ENCODE measurements around the gene TMEM123. TPM values are rescaled to one million over a fixed set of nuclear protein-coding genes. Genes with fewer than 3 reads are reported as not detected.
A peak's percentile ranks its signal among the peaks of the same experiment; 100 is the strongest.

TMEM123 gene, protein sequence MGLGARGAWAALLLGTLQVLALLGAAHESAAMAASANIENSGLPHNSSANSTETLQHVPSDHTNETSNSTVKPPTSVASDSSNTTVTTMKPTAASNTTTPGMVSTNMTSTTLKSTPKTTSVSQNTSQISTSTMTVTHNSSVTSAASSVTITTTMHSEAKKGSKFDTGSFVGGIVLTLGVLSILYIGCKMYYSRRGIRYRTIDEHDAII
- total RNA-seq (2012; rRNA removed) (127 and 138 TPM in 2 replicates), polyA plus RNA-seq (2012; rRNA removed) (96.9 and 191 TPM in 2 replicates), Bru-seq, nascent RNA (percentile 87 among the genes with signal in this experiment), BruChase-seq, experiment 1, labeled RNA remaining after a 6-hour chase (percentile 77 among the genes with signal in this experiment), BruChase-seq, experiment 2, labeled RNA remaining after a 2-hour chase (percentile 68 among the genes with signal in this experiment)
- 27.3 and 34.3 TPM in 2 replicates for polyA plus RNA-seq (2012; cell fraction: cytosol; rRNA removed)
- polyA plus RNA-seq (2012; cell fraction: nucleus; rRNA removed; ENCODE audit: low replicate concordance): 5.9 and 19.4 TPM in 2 replicates
- long read RNA-seq, transcript TMEM123-202 (5 exons, 3,579 nt): major isoform, 230 of 247 reads
- long read RNA-seq, partial matches to known transcripts: 3 of 247 reads
- long read RNA-seq, other reads (novel, unspliced or antisense): 14 of 247 reads

DNA sequence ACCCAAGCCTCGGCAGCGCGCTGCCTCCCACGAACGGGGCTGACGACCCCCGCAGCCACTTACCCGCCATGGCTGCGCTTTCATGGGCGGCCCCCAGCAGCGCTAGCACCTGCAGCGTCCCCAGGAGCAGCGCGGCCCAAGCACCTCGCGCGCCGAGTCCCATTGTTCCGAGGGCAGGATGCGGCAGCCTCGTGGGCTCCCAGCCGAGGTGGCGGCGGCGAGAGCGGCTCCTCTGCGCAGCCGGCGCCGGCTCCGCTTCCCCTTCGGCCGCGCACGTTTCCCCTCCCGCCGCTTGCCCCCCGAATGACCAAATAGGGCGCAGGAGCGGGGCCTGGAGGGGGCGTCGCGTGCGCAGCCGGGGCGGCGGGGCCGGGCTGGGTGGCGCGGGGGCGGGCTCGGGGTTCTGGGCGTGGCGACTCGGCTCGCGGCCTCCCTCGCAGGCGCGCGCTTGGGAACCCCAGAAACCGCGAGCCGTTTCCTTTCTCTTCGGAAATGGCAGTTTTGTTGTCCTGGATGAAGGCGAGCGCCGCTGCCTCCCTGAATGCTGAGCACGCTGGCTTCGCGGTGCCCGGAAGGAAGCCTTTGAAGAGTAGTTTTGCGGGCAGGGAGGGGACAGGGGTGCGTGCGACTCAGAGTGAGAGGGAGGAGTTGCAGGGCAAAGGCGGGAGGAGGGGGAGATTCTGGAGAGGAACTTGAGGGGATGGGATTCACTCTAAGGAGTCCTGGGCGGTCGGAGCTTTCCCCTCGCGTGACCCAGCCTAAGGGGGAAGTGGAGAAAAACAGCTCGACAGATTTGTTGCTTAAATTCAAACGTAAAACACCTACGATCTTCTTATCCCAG lies at the start of gene TMEM123:
TMEM123 (minus strand) TSS at position 305 of the 841 bp plus-strand sequence; CDS start at position 163, 142 bp downstream.
- CTCF ChIA-PET: no interaction called here
- Histone ChIP-seq H3K23ac (ENCODE audit: low read depth, low read length) (peak within 1 kb of the TSS; percentile 89), H3K18ac (ENCODE audit: low read depth, low read length) (peak within 1 kb of the TSS; percentile 95), H3K4me2 (ENCODE audit: low read depth, low read length) (peak within 1 kb of the TSS; percentile 97), H2AFZ (replicated peaks; ENCODE audit: low read length, poor library complexity) (peak within 1 kb of the TSS; percentile 97), H3K56ac (ENCODE audit: extremely low read depth, insufficient read depth, low read length) (peak within 1 kb of the TSS; percentile 91), H3K79me1 (ENCODE audit: low read depth in 1 of 2, low read length in 2 of 2) (peaks cover 18 to 40% of the 10 kb centered on the region in 2 experiments; a peak in 3 of 4 replicates), H3K9me1 (ENCODE audit: insufficient read depth, low read length) (peaks cover 11% of the 10 kb centered on the region), H3K4ac (ENCODE audit: low read depth, low read length) (peak within 1 kb of the TSS; percentile 95), H3K9me3 (ENCODE audit: control insufficient read depth, insufficient read depth, low read length) (no peaks in the 10 kb centered on the region), H4K8ac (ENCODE audit: low read depth in 2 of 2, low read length in 2 of 2) (peak within 1 kb of the TSS; percentile 71 to 96), H3K9ac (ENCODE audit: low read depth, low read length) (peak within 1 kb of the TSS; percentile 93), H4K5ac (ENCODE audit: low read depth, low read length) (peak within 1 kb of the TSS; percentile 93), H4K91ac (ENCODE audit: insufficient read depth, low read depth, low read length) (peak within 1 kb of the TSS; percentile 94), H3K27me3 (ENCODE audit: control insufficient read depth, insufficient read depth, low read length) (no peaks in the 10 kb centered on the region), H2AK9ac (replicated peaks; ENCODE audit: low read depth, low read length, poor library complexity) (peak within 1 kb of the TSS; percentile 77), H3K27ac (ENCODE audit: insufficient read depth, low read length) (peak within 1 kb of the TSS; percentile 97), H3K14ac (replicated peaks; ENCODE audit: low read depth, low read length) (peak within 1 kb of the TSS; percentile 96), H4K20me1 (ENCODE audit: insufficient read depth, low read length) (peaks cover 6% of the 10 kb centered on the region; the same call in 1 of the 2 replicates), H2AK5ac (ENCODE audit: low read depth, low read length) (peak within 1 kb of the TSS; percentile 36; the same call in 1 of the 2 replicates), H3K36me3 (ENCODE audit: control insufficient read depth, insufficient read depth, low read length) (peaks cover 3% of the 10 kb centered on the region), H2BK15ac (ENCODE audit: low read depth, low read length) (peak within 1 kb of the TSS; percentile 64; the same call in 1 of the 3 replicates), H2BK20ac (ENCODE audit: low read depth, low read length) (peak within 1 kb of the TSS; percentile 76; the same call in 1 of the 2 replicates), H2BK5ac (ENCODE audit: low read depth, low read length, poor library complexity, severe bottlenecking) (peak within 1 kb of the TSS; percentile 94), H2BK120ac (ENCODE audit: low read depth, low read length) (peak within 1 kb of the TSS; percentile 93), H3K4me1 (ENCODE audit: control insufficient read depth, insufficient read depth, low read length) (peaks cover 13% of the 10 kb centered on the region), H3K4me3 (ENCODE audit: insufficient read depth, low read depth, low read length) (peak within 1 kb of the TSS; percentile 94)
- dilution Hi-C loops (cut with HindIII; ENCODE audit: low sequenced_read_pairs, unreplicated experiment) (no loop called here), in situ Hi-C loops (cut with MboI; ENCODE audit: low sequenced_read_pairs) (no loop called here), intact Hi-C loops (cut with micrococcal nuclease) (loop anchor here (5.0 kb wide), 2 partner anchors 60 to 105 kb away; partner anchors contain the start of gene BIRC2)
- ATAC-seq (ENCODE audit: low read depth) (peak; percentile 91), DNase-seq (peak; percentile 58)
- WGBS, 2 experiments (ENCODE audit: extremely low coverage in 2 of 2, insufficient read length in 1 of 2): 0% methylated on average over 38 of the region's 83 CpGs; no CpG with 5 or more reads in 1 of the 2 experiments
- POLR2A ChIA-PET (ENCODE audit: unreplicated experiment): interaction anchor here (0.5 kb wide), 1 partner anchor 51 kb away, joined by 4 read pairs; no protein-coding TSS in a partner anchor
- 0 out of 2 replicates have a peak, but pooled peaks have one; percentile 34 for TF ChIP-seq MXI1 (IDR thresholded peaks at IDR 0.05; ENCODE audit: borderline replicate concordance, low read depth, low read length)
- peak; percentile 63 for TF ChIP-seq BHLHE40 (IDR thresholded peaks at IDR 0.05; ENCODE audit: low read depth, low read length)
- TF ChIP-seq, protein P1, sequence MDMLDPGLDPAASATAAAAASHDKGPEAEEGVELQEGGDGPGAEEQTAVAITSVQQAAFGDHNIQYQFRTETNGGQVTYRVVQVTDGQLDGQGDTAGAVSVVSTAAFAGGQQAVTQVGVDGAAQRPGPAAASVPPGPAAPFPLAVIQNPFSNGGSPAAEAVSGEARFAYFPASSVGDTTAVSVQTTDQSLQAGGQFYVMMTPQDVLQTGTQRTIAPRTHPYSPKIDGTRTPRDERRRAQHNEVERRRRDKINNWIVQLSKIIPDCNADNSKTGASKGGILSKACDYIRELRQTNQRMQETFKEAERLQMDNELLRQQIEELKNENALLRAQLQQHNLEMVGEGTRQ (IDR thresholded peaks at IDR 0.05; ENCODE audit: low read depth, low read length): no peak
- peak; percentile 45; the same call in 1 of the 2 replicates for TF ChIP-seq MAZ (IDR thresholded peaks at IDR 0.05; ENCODE audit: borderline replicate concordance, low read depth, low read length)
- BruUV-seq (replicated peaks): no TSS peak
